HL-60 (cell line): ENCODE data around the gene TRIP13.

Source experiments
- POLR2AphosphoS5 ChIP-seq: IDR thresholded peaks from 2 replicates; pipeline ENCODE4 v1.6.1; 2012; ENCODE audit warnings: low read depth
- SPI1 ChIP-seq: IDR thresholded peaks from 2 replicates; pipeline ENCODE4 v1.6.1; 2012; ENCODE audit warnings: low read depth, mild to moderate bottlenecking, borderline replicate concordance
- TF ChIP-seq, protein P1 (sequence below): IDR thresholded peaks from 2 replicates; pipeline ENCODE4 v1.6.1; 2012; ENCODE audit warnings: low read depth; ENCODE audit not compliant: insufficient replicate concordance
- TF ChIP-seq, protein P2 (sequence below): IDR thresholded peaks from one replicate; pipeline ENCODE4 v1.5.1; 2011; ENCODE audit warnings: low read length, control low read depth, inconsistent platforms; ENCODE audit not compliant: insufficient read depth

DNA sequence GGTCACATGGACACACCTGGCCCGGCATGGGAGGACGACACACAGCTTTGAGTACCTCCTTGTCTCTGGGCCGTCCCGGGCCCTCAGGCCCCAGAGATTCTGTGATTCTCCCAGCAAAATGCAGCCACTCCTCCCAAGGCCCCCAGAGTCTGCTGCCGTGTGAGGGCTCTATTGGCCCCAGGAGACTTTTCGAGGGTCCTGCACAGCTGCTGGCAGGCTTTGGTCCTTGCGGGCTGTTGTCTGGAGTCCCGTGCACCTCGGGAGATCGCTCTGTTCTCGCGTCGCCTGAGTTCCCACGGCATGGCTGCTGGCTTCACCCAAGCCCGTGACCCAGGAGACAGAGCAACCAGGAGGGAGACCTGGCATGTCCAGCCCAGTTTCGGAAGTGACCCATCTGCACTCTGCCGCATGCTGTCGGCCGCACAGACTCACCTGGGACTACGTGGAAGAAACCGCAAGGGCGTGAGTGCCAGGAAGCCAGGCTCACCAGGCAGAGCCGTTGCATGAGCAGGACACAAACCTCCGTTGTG, 69.1 kb downstream of the TRIP13 start:
- TF ChIP-seq POLR2AphosphoS5, result no peak
- TF ChIP-seq, protein P1, sequence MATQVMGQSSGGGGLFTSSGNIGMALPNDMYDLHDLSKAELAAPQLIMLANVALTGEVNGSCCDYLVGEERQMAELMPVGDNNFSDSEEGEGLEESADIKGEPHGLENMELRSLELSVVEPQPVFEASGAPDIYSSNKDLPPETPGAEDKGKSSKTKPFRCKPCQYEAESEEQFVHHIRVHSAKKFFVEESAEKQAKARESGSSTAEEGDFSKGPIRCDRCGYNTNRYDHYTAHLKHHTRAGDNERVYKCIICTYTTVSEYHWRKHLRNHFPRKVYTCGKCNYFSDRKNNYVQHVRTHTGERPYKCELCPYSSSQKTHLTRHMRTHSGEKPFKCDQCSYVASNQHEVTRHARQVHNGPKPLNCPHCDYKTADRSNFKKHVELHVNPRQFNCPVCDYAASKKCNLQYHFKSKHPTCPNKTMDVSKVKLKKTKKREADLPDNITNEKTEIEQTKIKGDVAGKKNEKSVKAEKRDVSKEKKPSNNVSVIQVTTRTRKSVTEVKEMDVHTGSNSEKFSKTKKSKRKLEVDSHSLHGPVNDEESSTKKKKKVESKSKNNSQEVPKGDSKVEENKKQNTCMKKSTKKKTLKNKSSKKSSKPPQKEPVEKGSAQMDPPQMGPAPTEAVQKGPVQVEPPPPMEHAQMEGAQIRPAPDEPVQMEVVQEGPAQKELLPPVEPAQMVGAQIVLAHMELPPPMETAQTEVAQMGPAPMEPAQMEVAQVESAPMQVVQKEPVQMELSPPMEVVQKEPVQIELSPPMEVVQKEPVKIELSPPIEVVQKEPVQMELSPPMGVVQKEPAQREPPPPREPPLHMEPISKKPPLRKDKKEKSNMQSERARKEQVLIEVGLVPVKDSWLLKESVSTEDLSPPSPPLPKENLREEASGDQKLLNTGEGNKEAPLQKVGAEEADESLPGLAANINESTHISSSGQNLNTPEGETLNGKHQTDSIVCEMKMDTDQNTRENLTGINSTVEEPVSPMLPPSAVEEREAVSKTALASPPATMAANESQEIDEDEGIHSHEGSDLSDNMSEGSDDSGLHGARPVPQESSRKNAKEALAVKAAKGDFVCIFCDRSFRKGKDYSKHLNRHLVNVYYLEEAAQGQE, result no peak
- TF ChIP-seq, protein P2, sequence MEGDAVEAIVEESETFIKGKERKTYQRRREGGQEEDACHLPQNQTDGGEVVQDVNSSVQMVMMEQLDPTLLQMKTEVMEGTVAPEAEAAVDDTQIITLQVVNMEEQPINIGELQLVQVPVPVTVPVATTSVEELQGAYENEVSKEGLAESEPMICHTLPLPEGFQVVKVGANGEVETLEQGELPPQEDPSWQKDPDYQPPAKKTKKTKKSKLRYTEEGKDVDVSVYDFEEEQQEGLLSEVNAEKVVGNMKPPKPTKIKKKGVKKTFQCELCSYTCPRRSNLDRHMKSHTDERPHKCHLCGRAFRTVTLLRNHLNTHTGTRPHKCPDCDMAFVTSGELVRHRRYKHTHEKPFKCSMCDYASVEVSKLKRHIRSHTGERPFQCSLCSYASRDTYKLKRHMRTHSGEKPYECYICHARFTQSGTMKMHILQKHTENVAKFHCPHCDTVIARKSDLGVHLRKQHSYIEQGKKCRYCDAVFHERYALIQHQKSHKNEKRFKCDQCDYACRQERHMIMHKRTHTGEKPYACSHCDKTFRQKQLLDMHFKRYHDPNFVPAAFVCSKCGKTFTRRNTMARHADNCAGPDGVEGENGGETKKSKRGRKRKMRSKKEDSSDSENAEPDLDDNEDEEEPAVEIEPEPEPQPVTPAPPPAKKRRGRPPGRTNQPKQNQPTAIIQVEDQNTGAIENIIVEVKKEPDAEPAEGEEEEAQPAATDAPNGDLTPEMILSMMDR, result no peak
- TF ChIP-seq SPI1, result no peak
